DMS53 treated with DMSO at 0.1 percent for 48 hours (cell line): ENCODE data around the gene SPRED2.

Source experiments
- DNase-seq: peaks from one replicate; lab custom pipeline; 2025; ENCODE audit not compliant: unreplicated experiment; lab: John Stamatoyannopoulos, UW

The SPRED2 gene

DNA sequence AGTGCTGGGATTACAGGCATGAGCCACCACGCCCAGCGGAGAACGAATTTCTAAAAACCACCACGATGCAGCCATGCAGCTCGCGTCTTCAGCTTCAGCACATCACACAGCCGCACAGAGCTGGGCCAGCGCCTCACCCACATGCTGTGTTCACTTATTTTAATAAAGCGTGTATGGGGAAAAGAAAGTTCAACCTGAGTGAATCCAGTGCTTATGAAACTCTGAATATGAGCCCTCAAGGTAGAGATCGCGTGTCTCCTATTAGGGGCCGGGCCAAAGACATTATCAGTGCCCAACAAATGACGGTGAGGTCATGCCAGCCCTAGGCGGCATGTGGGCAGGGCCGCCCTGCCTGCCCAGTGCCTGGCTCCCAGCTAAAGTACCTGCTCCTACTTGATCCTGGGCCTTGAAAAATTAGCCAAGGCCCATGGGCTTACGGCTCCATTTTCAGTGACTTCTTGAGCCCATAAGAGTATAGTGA is 44.3 kb downstream of the SPRED2 start:
- no peak for DNase-seq

GRCh38 chr2:65386989-65387388 is 45.4 kb downstream of the SPRED2 start:
- no peak for DNase-seq

- no peak for DNase-seq
Observed at GRCh38 chr2:65386344-65386743, 46.1 kb downstream of the SPRED2 start.

DNA sequence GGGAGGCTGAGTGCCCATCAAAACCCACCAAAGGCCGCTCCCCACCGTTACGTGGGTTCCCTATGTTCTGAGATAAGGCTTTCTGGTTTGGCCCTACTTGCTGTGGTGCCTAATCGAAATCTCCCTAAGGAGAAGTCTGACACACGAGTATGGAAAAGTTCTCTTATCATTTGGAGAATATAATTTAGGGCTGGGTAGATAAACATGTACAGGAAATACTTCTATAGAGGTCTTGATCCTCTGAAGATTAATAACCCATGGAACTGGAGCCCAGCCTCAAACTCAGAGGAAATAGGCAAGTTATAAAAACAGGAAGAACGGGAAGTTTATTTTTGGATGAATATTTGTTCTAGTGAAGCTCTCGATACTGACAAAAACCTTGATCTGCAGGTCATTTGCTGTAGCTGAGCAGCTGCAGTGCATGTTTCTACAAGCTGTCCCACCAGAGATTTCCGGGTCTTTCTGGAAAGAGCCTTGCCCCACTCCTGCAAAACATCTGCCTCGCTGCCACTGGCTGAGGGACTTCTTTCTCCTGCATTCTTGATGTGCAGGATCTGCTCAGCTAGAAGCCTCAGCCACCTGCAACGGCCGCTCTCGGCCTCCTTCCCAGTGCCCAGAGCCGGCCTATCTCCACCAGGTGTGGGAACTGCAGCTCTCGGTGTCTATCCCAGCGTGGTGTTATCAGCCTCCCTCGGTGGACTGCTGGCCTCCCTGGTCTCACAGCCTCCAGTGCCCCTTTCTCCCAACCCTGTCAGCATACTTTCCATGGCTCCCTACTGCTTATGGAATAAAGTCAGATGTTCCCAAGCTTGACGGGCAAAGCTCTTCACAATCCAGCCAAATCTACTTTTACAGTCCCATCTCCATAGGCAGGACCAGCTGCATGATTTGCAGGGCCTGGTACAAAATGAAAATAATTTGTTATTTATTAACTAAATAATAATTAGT is 48.6 kb downstream of the SPRED2 start:
- DNase-seq: no peak

GRCh38 chr2:65382776-65383357 is 49.5 kb downstream of the SPRED2 start:
- peak; percentile 95 for DNase-seq

- DNase-seq: no peak
Observed at GRCh38 chr2:65382323-65382722, 50.1 kb downstream of the SPRED2 start.

DNA sequence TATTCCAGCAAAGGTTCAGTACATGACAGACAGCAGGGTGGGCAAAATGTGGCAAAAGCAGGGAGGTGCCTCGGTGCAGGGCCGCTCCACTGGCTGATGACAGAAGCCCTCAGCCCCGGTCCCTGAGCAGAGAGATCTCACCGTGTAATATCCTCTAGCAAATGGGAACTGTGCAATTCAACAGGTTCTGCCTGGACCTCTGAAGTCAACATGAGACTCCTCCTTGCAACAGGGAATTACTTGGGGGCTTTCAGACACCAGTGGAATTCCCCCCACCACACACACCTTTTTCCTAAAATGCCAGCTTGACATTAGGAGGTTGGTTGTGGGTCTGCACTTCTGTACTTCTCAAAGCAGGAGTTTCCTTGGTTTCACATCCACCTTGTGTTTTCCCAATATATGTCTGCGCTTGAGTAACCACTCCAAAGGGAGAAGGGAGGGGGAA is 50.8 kb downstream of the SPRED2 start:
- DNase-seq: no peak

DNA sequence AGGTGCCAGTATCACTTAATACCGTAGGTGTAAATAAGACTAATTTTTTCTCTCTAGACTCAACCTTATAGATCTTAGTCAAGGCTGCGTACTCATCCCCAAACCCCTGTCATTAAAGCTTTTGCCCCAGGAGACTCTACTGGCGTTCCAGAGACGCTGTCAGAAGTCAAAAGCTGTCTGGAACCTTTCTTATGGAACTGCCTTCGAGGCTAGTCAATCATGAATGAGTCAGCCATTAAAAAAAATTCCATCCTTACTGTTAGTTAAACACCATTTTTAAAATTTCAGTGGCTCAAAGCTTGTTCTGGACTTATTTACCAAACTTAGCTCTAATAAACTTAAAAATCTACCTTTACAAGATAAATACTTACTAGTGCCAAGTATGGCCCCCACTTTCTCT is 52.1 kb downstream of the SPRED2 start:
- no peak for DNase-seq

GRCh38 chr2:65379721-65380171 is 52.7 kb downstream of the SPRED2 start:
- peak; percentile 12 for DNase-seq

- DNase-seq: no peak
Observed at GRCh38 chr2:65379223-65379622, 53.2 kb downstream of the SPRED2 start.

DNA sequence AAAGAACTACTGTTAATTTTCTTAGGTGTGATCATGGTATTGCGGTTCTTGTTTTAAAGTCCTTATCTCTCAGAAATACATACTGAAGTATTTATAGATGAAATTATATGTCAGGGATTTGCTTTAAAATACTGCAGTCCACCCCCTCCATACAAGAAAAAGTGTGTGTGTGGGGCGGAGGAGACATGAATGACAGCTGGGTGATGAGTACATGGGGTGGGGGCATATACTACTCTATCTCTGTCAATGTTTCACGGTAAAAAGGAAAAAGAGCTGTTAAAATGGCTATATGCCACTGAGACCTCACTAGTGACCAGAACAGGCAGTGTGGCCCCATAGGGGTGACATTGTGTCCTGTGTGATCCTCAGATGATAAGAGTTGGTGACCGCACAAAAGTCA is 54.1 kb downstream of the SPRED2 start:
- no peak for DNase-seq

- DNase-seq: peak; percentile 27
Observed at GRCh38 chr2:65377556-65378192, 54.7 kb downstream of the SPRED2 start.

DNA sequence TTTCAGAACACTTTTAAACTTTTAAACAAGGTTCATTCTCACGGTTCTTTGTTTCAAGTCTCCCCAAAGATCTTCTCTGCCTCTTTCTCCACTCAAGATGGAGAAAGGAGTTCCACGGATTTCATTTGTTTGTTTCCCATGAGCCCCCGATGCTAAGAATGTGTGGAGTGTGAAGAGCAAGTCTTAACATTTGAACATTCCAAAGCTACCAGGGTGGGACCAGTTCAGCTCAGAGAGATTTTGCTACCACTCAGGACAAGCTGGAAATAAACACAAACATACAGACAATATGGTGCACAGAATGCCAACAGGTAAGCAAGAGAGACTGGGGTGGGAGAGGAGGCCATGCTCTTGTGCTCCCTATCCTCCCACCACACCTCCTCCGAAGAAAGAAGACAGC is 56.7 kb downstream of the SPRED2 start:
- no peak for DNase-seq

DNA sequence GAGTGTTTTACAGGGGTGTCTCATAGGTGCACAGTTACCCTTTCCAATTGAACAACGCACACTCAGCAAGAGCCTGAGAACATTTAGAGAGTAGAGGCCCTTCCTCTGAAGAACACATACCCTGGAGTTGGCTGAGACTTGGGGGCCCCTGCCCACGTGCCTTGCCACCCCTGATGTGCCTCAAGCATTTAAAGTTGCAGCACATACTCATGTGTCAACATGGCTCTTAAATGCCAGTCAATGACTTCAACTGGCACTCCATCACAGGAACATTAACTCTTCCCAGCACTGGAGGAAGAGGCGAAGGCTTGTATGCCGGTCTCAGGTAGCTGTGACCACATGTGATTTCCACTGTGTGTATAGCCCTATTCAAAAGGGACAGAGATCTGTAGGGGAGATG is 57.4 kb downstream of the SPRED2 start:
- DNase-seq: no peak

DNA sequence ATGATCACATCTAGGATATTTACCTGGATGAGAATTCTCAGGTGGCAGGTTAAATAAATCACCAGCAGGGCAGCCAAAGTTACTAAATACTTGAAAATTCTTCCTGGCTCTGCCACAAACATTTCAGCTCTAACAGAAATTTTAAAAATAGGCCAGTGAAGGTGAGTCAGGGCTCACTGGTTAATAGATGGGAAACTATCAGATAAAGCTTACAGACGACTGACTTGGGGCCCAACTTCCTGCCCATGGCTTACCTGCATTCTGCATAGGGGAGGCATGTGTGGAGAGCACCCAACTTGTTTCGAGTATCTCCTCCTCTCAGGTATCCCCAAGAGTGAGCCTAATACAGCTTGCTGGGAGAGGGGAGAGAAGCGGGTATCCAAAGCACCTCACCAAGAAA is 57.8 kb downstream of the SPRED2 start:
- no peak for DNase-seq

DNA sequence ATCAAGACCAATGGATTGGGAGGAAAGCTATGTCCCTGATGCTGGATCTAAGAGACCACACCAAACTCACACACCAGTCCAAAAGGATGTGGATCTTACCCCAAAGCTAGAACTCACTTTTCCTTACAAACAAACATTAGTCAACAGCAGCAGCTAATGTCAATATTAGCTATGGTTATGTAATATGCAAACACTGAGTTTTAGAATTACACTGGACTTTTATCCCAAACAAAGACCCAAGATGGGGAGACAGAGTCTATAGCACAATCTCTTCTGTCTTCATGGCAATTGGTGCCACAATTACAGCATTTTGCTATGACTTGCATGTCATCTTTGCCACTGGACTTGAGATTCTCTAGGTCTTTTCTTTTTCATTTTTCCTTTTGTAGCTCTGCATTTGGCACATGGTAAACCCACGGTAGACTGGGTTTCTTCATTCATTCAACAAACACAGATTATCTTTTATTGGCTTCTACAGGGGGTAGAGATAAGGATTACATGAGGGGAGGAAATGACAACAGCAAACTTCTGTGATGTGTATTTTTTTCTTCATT is 59.0 kb downstream of the SPRED2 start:
- DNase-seq: peak; percentile 56

- no peak for DNase-seq
Observed at GRCh38 chr2:65372619-65373018, 59.8 kb downstream of the SPRED2 start.

DNA sequence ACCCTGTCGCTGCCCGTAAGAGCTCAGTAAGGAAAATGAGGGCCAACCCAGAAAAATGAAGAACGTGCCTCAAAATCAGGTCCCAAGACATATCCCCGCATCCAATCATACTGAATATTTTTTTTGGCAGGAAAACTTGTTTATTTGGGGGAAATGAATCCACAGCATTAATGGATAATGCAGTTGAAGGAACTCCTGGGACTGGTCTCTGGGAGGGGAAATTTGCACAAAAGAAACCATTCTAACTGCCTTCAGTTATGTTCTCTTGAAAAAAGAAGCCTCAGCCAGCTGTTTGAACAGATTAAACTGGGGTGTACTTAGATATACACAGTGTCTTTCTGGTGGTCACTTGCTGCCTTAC is 61.3 kb downstream of the SPRED2 start:
- no peak for DNase-seq

GRCh38 chr2:65370387-65371073 is 61.9 kb downstream of the SPRED2 start:
- DNase-seq: peak; percentile 33

DNA sequence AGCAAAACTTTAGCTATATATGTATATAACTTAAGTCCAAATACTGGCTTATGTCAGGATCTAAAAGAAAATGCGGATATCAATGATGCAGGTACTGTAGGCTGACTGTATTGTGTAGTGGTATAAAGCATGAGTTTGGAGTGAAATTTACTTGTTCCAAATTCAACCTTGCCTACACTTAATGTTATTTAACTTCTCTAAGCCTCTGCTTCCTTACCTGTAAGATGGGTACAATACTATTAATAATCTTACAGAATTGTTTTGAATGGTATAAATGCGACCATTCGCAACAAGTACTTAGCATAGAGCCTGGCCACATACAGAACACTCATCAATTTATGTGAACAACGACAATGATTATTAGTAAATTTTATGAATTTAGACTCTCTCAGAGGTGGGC is 62.4 kb downstream of the SPRED2 start:
- no peak for DNase-seq

- DNase-seq: no peak
Observed at GRCh38 chr2:65369574-65369973, 62.8 kb downstream of the SPRED2 start.
